ENCODE measurements around the gene CD59.

CD59 gene

DNA sequence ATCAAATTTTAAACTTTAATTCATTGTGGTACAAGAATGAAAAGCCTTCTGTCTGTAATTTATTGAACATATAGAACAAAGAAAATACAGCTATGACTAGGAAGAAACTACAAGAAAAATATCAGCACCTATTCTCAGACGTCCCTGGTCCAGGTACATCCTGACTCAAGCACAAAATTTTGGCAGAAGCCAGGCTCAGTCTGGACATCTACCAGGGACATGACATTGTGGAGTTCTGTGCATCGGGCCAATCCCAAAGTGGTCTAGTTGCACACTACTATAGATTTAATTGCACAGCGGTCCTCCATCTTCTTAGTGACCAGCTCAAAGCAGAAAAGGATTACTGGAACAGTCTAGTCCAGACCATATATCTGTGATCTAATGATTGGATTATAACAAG is 15.7 kb upstream of the CD59 start:
- peak overlapping the region; percentile 65; the same call in 1 of the 2 replicates for H3K4me2 ChIP-seq (ENCODE audit: low read depth, low read length)
- H3K4me3 ChIP-seq (ENCODE audit: low read length) = no peak overlapping the region
- H3K9ac ChIP-seq (ENCODE audit: low read length) = no peak overlapping the region
- no peak for DNase-seq
- peaks cover 9% of the 10 kb centered on the region for H3K36me3 ChIP-seq (replicated peaks; ENCODE audit: insufficient read depth, low read length)
- peaks cover 24% of the 10 kb centered on the region for H3F3A ChIP-seq (ENCODE audit: insufficient read depth, low read length)
- peaks cover 36% of the 10 kb centered on the region for H3K4me1 ChIP-seq (ENCODE audit: low read length)
- no peaks in the 10 kb centered on the region for H4K20me1 ChIP-seq (ENCODE audit: insufficient read depth, low read length)
- H2AFZ ChIP-seq (ENCODE audit: low read length) = no peak overlapping the region
- no peak overlapping the region for H3K27ac ChIP-seq (ENCODE audit: low read length)
- H3K79me2 ChIP-seq (ENCODE audit: low read length) = peaks cover 8% of the 10 kb centered on the region
- no peaks in the 10 kb centered on the region for H3K27me3 ChIP-seq (replicated peaks; ENCODE audit: insufficient read depth, low read length)
- TF ChIP-seq EZH2phosphoT487 (IDR thresholded peaks at IDR 0.05; ENCODE audit: low read length) (no peak), EZH2 (optimal IDR thresholded peaks at IDR 0.05; ENCODE audit: low read depth, low read length) (no peak)
- TF ChIP-seq, protein P1, sequence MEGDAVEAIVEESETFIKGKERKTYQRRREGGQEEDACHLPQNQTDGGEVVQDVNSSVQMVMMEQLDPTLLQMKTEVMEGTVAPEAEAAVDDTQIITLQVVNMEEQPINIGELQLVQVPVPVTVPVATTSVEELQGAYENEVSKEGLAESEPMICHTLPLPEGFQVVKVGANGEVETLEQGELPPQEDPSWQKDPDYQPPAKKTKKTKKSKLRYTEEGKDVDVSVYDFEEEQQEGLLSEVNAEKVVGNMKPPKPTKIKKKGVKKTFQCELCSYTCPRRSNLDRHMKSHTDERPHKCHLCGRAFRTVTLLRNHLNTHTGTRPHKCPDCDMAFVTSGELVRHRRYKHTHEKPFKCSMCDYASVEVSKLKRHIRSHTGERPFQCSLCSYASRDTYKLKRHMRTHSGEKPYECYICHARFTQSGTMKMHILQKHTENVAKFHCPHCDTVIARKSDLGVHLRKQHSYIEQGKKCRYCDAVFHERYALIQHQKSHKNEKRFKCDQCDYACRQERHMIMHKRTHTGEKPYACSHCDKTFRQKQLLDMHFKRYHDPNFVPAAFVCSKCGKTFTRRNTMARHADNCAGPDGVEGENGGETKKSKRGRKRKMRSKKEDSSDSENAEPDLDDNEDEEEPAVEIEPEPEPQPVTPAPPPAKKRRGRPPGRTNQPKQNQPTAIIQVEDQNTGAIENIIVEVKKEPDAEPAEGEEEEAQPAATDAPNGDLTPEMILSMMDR (IDR thresholded peaks at IDR 0.05; ENCODE audit: low read length) = no peak
- no peaks in the 10 kb centered on the region for H3K9me3 ChIP-seq (replicated peaks; ENCODE audit: insufficient read depth, low read length)
- H3K9me2 ChIP-seq (replicated peaks; ENCODE audit: insufficient read depth, low read length) = no peaks in the 10 kb centered on the region

DNA sequence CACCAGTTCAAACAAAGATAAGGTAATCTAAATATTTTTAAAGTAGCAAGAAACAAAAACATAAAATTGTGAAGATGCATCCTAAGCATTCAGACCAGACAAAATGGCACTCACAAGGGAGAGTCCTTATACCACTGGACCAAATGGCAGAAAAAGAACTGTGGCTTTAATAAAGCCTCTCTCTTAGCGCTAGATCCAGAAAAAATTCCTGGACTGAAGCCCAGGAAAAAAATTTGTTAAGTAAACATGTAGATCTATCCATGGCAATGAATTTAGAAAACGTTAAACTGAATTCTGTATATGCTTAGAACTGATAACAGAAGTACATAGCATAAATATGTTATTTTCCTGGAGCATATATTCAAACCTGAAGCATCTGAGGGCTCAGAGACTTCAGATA is 11.8 kb upstream of the CD59 start:
- no peak for DNase-seq
- no peaks in the 10 kb centered on the region for H3K9me2 ChIP-seq (replicated peaks; ENCODE audit: insufficient read depth, low read length)
- H3K4me2 ChIP-seq (ENCODE audit: low read depth, low read length) = no peak overlapping the region
- no peak overlapping the region for H3K4me3 ChIP-seq (ENCODE audit: low read length)
- no peaks in the 10 kb centered on the region for H3K27me3 ChIP-seq (replicated peaks; ENCODE audit: insufficient read depth, low read length)
- TF ChIP-seq, protein P1 (IDR thresholded peaks at IDR 0.05; ENCODE audit: low read length) = no peak
- TF ChIP-seq EZH2 (optimal IDR thresholded peaks at IDR 0.05; ENCODE audit: low read depth, low read length) = no peak
- no peak for TF ChIP-seq EZH2phosphoT487 (IDR thresholded peaks at IDR 0.05; ENCODE audit: low read length)
- peaks cover 7% of the 10 kb centered on the region for H3F3A ChIP-seq (ENCODE audit: insufficient read depth, low read length)
- H3K79me2 ChIP-seq (ENCODE audit: low read length) = peaks cover 8% of the 10 kb centered on the region
- peaks cover 14% of the 10 kb centered on the region for H3K4me1 ChIP-seq (ENCODE audit: low read length)
- no peak overlapping the region for H2AFZ ChIP-seq (ENCODE audit: low read length)
- H3K27ac ChIP-seq (ENCODE audit: low read length) = no peak overlapping the region
- H3K9ac ChIP-seq (ENCODE audit: low read length) = no peak overlapping the region
- H3K36me3 ChIP-seq (replicated peaks; ENCODE audit: insufficient read depth, low read length) = peaks cover 14% of the 10 kb centered on the region
- no peaks in the 10 kb centered on the region for H3K9me3 ChIP-seq (replicated peaks; ENCODE audit: insufficient read depth, low read length)
- H4K20me1 ChIP-seq (ENCODE audit: insufficient read depth, low read length) = no peaks in the 10 kb centered on the region

DNA sequence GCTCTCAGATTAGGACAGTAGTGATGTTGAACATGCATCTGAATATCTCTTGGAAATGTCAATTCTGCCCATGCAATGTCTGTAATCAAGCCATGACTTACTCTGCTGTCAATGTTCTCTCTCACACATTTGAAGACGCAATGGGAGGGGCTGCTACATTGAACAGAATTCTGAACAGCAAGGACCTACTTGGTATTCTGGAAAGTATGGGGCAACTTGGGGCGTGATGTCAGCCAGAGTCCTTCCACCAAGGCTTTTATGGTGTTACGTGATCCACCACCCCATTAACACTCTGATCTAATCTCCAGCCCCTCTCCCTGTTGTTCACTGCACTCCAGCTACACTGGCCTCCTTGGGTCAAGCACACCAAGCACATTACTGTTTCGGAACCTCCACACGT is 7.1 kb upstream of the CD59 start:
- H3K4me2 ChIP-seq (ENCODE audit: low read depth, low read length) = no peak overlapping the region
- no peaks in the 10 kb centered on the region for H4K20me1 ChIP-seq (ENCODE audit: insufficient read depth, low read length)
- H3K27ac ChIP-seq (ENCODE audit: low read length) = no peak overlapping the region
- no peaks in the 10 kb centered on the region for H3K9me3 ChIP-seq (replicated peaks; ENCODE audit: insufficient read depth, low read length)
- no peak overlapping the region for H3K9ac ChIP-seq (ENCODE audit: low read length)
- no peak overlapping the region for H2AFZ ChIP-seq (ENCODE audit: low read length)
- no peak for DNase-seq
- H3F3A ChIP-seq (ENCODE audit: insufficient read depth, low read length) = 0 out of 2 replicates have a peak, but pooled peaks cover 7% of the 10 kb centered on the region
- TF ChIP-seq EZH2phosphoT487 (IDR thresholded peaks at IDR 0.05; ENCODE audit: low read length) (no peak), EZH2 (optimal IDR thresholded peaks at IDR 0.05; ENCODE audit: low read depth, low read length) (no peak)
- TF ChIP-seq, protein P1 (IDR thresholded peaks at IDR 0.05; ENCODE audit: low read length) = no peak
- peaks cover 5% of the 10 kb centered on the region; the same call in 1 of the 2 replicates for H3K36me3 ChIP-seq (replicated peaks; ENCODE audit: insufficient read depth, low read length)
- H3K4me3 ChIP-seq (ENCODE audit: low read length) = no peak overlapping the region
- no peaks in the 10 kb centered on the region for H3K27me3 ChIP-seq (replicated peaks; ENCODE audit: insufficient read depth, low read length)
- no peaks in the 10 kb centered on the region for H3K9me2 ChIP-seq (replicated peaks; ENCODE audit: insufficient read depth, low read length)
- H3K79me2 ChIP-seq (ENCODE audit: low read length) = no peaks in the 10 kb centered on the region
- 0 out of 2 replicates have a peak, but pooled peaks cover 3% of the 10 kb centered on the region for H3K4me1 ChIP-seq (ENCODE audit: low read length)
